Upper lobe of left lung (tissue), 6 donors: Measurements from ENCODE around the gene ABCA13. TPM values are rescaled to one million over a fixed set of nuclear protein-coding genes. Genes with fewer than 3 reads are reported as not detected.

ENCODE experiments used
- ATAC-seq, 2 donors: fragments of 200-7000 bp; cut with Tn5 transposase; one replicate each; pipeline ENCODE4 v1.9.1; 2022; ENCODE audit warnings: mild to moderate bottlenecking in 2 of 2, moderate library complexity in 2 of 2; ENCODE audit not compliant: low FRiP score in 2 of 2
- DNase-seq, 2 donors: peaks; one replicate each; pipeline ENCODE4 v3.0.0-alpha.2; 2019 to 2020
- H3K27ac ChIP-seq, 4 donors: fragments of 200-600 bp; sonication (generic); one replicate each; pipeline ENCODE4 v1.5.1; 2016 to 2019
- H3K27me3 ChIP-seq, 4 donors: fragments of 200-600 bp; sonication (generic); one replicate each; pipeline ENCODE4 v1.5.1; 2017 to 2019
- H3K36me3 ChIP-seq, 4 donors: fragments of 200-600 bp; sonication (generic); one replicate each; pipeline ENCODE4 v1.5.1; 2016 to 2019
- H3K4me1 ChIP-seq, 4 donors: fragments of 200-600 bp; sonication (generic); one replicate each; pipeline ENCODE4 v1.5.1; 2018 to 2019
- H3K4me3 ChIP-seq, 4 donors: fragments of 200-600 bp; sonication (generic); one replicate each; pipeline ENCODE4 v1.5.1; 2017 to 2019; ENCODE audit warnings: mild to moderate bottlenecking in 2 of 4, moderate library complexity in 1 of 4
- H3K9me3 ChIP-seq, 4 donors: fragments of 200-600 bp; sonication (generic); one replicate each; pipeline ENCODE4 v1.5.1; 2018 to 2019
- CTCF ChIP-seq, 6 experiments: fragments of 450-650 bp in 4 of 6; fragments of 200-600 bp in 2 of 6; sonication (generic) in 2 of 6; IDR thresholded peaks; one replicate each; pipeline ENCODE4 v1.5.1; 2016 to 2019; ENCODE audit warnings: antibody characterized with exemption in 6 of 6
- EP300 ChIP-seq, 4 donors: sonication (generic); formaldehyde crosslinking; IDR thresholded peaks; one replicate each; pipeline ENCODE4 v1.5.1; 2017; ENCODE audit warnings: antibody characterized with exemption in 4 of 4, control low read depth in 2 of 4
- POLR2A ChIP-seq, 4 donors: fragments of 450-650 bp; IDR thresholded peaks; one replicate each; pipeline ENCODE4 v1.5.1; 2016 to 2017; ENCODE audit warnings: antibody characterized with exemption in 4 of 4, mild to moderate bottlenecking in 2 of 4
- POLR2AphosphoS5 ChIP-seq, 2 donors: sonication (generic); formaldehyde crosslinking; IDR thresholded peaks; one replicate each; pipeline ENCODE4 v1.5.1; 2017; ENCODE audit warnings: antibody characterized with exemption in 2 of 2
- WGBS, 2 donors: methylation state at CpG; one replicate each; pipeline ENCODE4 v1.1.5; 2017 to 2018; 5-methylcytosine and 5-hydroxymethylcytosine counted together
- total RNA-seq, 6 donors: library from RNA; depleted of rRNA in 4 of 6; stranded (reverse); fragments of >200 nt in 4 of 6; gene quantifications; one replicate each; pipeline versions ENCODE4 v1.1.0 to v1.2.1, GENCODE V29; 2016 to 2021
- donor health status: DM: no; HTN: no; CAD: no; lungs with moderate emphysema.
- donor health status: DM: no; HTN: yes; CAD: no; lungs with severe emphysema.

ABCA13 gene
- total RNA-seq, 6 donors from 2014 or later = 0.49 to 27.7 (median 7.1) TPM

GRCh38 chr7:48628793-48629349 is 457.6 kb downstream of the ABCA13 start:
- Histone ChIP-seq H3K27ac (no peak overlapping the region), H3K4me3 (no peak overlapping the region), H3K4me1 (no peaks in the 10 kb centered on the region), H3K36me3 (no peaks in the 10 kb centered on the region), H3K27me3 (no peaks in the 10 kb centered on the region), H3K9me3 (no peaks in the 10 kb centered on the region)
- WGBS, 2 donors = 82 to 83% methylated on average over 5 of the region's 5 CpGs
- DNase-seq (no peak), ATAC-seq (no peak)
- no peak for TF ChIP-seq EP300 (IDR thresholded peaks at IDR 0.05)
- TF ChIP-seq CTCF (IDR thresholded peaks at IDR 0.05) = no peak
- TF ChIP-seq POLR2A (IDR thresholded peaks at IDR 0.05) = no peak
- TF ChIP-seq POLR2AphosphoS5 (IDR thresholded peaks at IDR 0.05) = no peak

- Histone ChIP-seq H3K27ac (no peak overlapping the region), H3K4me3 (no peak overlapping the region), H3K4me1 (no peaks in the 10 kb centered on the region), H3K9me3 (no peaks in the 10 kb centered on the region), H3K36me3 (no peaks in the 10 kb centered on the region), H3K27me3 (no peaks in the 10 kb centered on the region)
- WGBS, 2 donors = 81 to 84% methylated on average over 2 of the region's 2 CpGs
- no peak for ATAC-seq
- DNase-seq = no peak
- no peak for TF ChIP-seq EP300 (IDR thresholded peaks at IDR 0.05)
- no peak for TF ChIP-seq POLR2A (IDR thresholded peaks at IDR 0.05)
- no peak for TF ChIP-seq POLR2AphosphoS5 (IDR thresholded peaks at IDR 0.05)
- no peak for TF ChIP-seq CTCF (IDR thresholded peaks at IDR 0.05)
Measured at GRCh38 chr7:48634116-48634632, 462.9 kb downstream of the ABCA13 start.

GRCh38 chr7:48635796-48636195 is 464.5 kb downstream of the ABCA13 start:
- Histone ChIP-seq H3K4me1 (no peaks in the 10 kb centered on the region), H3K4me3 (no peak overlapping the region), H3K27me3 (no peaks in the 10 kb centered on the region), H3K9me3 (no peaks in the 10 kb centered on the region), H3K36me3 (no peaks in the 10 kb centered on the region), H3K27ac (no peak overlapping the region)
- 75 to 84% methylated on average over 1 of the region's 1 CpG for WGBS, 2 donors
- no peak for TF ChIP-seq CTCF (IDR thresholded peaks at IDR 0.05)
- TF ChIP-seq POLR2A (IDR thresholded peaks at IDR 0.05) = no peak
- ATAC-seq (no peak), DNase-seq (no peak)

GRCh38 chr7:48636391-48637015 is 465.2 kb downstream of the ABCA13 start:
- Histone ChIP-seq H3K4me3 (no peak overlapping the region), H3K27me3 (no peaks in the 10 kb centered on the region), H3K4me1 (no peaks in the 10 kb centered on the region), H3K36me3 (no peaks in the 10 kb centered on the region), H3K27ac (no peak overlapping the region), H3K9me3 (no peaks in the 10 kb centered on the region)
- 73 to 78% methylated on average over 3 of the region's 3 CpGs for WGBS, 2 donors
- ATAC-seq = no peak
- DNase-seq = no peak
- TF ChIP-seq POLR2AphosphoS5 (IDR thresholded peaks at IDR 0.05) (no peak), POLR2A (IDR thresholded peaks at IDR 0.05) (no peak)

GRCh38 chr7:48637382-48637781 is 466.1 kb downstream of the ABCA13 start:
- Histone ChIP-seq H3K36me3 (no peaks in the 10 kb centered on the region), H3K27me3 (no peaks in the 10 kb centered on the region), H3K9me3 (no peaks in the 10 kb centered on the region), H3K4me3 (no peak overlapping the region), H3K4me1 (no peaks in the 10 kb centered on the region), H3K27ac (no peak overlapping the region)
- DNase-seq (no peak), ATAC-seq (no peak)
- WGBS, 2 donors = 20 to 26% methylated on average over 1 of the region's 1 CpG
- no peak for TF ChIP-seq POLR2AphosphoS5 (IDR thresholded peaks at IDR 0.05)
- no peak for TF ChIP-seq EP300 (IDR thresholded peaks at IDR 0.05)
- no peak for TF ChIP-seq CTCF (IDR thresholded peaks at IDR 0.05)
- no peak for TF ChIP-seq POLR2A (IDR thresholded peaks at IDR 0.05)
